ENCODE measurements around the gene MTHFD2L.

- TF ChIP-seq CREB1 (CRISPR knock-in tag; IDR thresholded peaks at IDR 0.05), result no peak
- no peak for TF ChIP-seq ARID4B (CRISPR knock-in tag; IDR thresholded peaks at IDR 0.05; ENCODE audit: borderline replicate concordance)
- TF ChIP-seq CTCF (IDR thresholded peaks at IDR 0.05), result no peak
- TF ChIP-seq ZNF512 (CRISPR knock-in tag; IDR thresholded peaks at IDR 0.05; ENCODE audit: borderline replicate concordance), result no peak
These were observed 60.3 kb downstream of the MTHFD2L start for GRCh38 chr4:74218201-74218600.
